H7 (cell line): ENCODE measurements around the gene AKAP13. TPM values are rescaled to one million over a fixed set of nuclear protein-coding genes. Genes with fewer than 3 reads are reported as not detected.

Experiments
- DNase-seq: peaks from one replicate; pipeline ENCODE4 v3.0.0; 2012
- H3K27me3 ChIP-seq: 2 replicates; pipeline ENCODE4 v1.6.0; 2011; ENCODE audit warnings: mild to moderate bottlenecking, low read length; ENCODE audit not compliant: control insufficient read depth, insufficient read depth
- H3K36me3 ChIP-seq: replicated peaks from 2 replicates; pipeline ENCODE4 v1.5.1; 2011; ENCODE audit warnings: low read length; ENCODE audit not compliant: control insufficient read depth, insufficient read depth
- H3K4me3 ChIP-seq: 2 replicates; pipeline ENCODE4 v1.5.1; 2011; ENCODE audit warnings: low read depth, mild to moderate bottlenecking, control low read depth, low read length, moderate library complexity; ENCODE audit not compliant: insufficient read depth
- total RNA-seq: library from RNA; depleted of rRNA; stranded (reverse); fragments of >200 nt; shearing (Covaris generic); gene quantifications from 2 replicates; pipeline ENCODE4 v1.2.3, GENCODE V29; 2014

Gene AKAP13
- total RNA-seq, 1 experiment from 2014 or later = 26.2 TPM

- DNase-seq = no peak
- Histone ChIP-seq H3K36me3 (no peaks in the 10 kb centered on the region; the same call in 1 of the 2 replicates), H3K4me3 (no peak overlapping the region), H3K27me3 (no peaks in the 10 kb centered on the region)
These were observed 328.1 kb downstream of the AKAP13 start for GRCh38 chr15:85708402-85708941.

DNA sequence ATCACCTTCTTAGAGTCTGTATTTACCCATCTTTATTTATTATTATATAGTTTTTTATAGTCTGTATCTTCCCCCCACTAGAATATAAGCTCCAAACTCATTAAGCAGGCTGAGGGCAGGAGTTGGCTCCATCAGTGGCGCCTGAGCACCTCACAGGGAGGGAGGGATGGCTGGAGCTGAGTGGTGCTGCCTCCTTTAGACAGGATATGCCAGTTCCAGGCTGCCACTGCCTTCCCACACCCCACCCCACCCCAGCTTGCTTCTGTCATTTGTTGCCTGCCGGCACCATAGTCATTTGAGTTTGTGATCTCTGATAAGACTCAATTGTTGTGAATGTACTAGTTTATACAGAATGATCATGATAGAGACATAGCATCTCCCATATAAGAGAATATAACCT lies 328.8 kb downstream of the AKAP13 start:
- H3K4me3 ChIP-seq = no peak overlapping the region
- no peak for DNase-seq
- no peaks in the 10 kb centered on the region for H3K27me3 ChIP-seq
- no peaks in the 10 kb centered on the region; the same call in 1 of the 2 replicates for H3K36me3 ChIP-seq

DNA sequence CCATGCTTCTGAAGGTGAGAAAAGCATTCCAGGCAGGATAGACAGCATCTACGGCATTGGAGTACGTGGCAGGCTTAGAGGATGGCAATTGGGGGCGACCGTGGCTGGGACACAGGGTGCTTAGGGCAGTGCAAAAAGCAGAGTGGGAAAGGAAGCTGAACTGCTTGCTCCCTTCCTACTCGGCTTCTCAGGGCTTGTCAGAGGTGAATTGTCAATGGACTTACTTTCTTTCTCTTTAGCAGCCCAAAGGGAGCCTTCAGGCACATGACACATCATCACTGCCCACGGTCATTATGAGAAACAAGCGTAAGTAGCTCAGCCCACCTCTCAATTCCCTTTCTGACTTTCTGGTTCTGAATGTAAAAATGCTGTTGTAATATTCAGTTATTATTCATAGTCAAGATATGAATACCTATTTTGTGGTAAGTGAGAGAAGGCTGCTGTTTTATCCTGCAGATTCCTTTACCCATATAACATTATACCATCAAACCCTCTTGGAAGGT lies 330.0 kb downstream of the AKAP13 start:
- no peaks in the 10 kb centered on the region for H3K27me3 ChIP-seq
- DNase-seq = no peak
- no peak overlapping the region for H3K4me3 ChIP-seq
- H3K36me3 ChIP-seq = no peaks in the 10 kb centered on the region; the same call in 1 of the 2 replicates

DNA sequence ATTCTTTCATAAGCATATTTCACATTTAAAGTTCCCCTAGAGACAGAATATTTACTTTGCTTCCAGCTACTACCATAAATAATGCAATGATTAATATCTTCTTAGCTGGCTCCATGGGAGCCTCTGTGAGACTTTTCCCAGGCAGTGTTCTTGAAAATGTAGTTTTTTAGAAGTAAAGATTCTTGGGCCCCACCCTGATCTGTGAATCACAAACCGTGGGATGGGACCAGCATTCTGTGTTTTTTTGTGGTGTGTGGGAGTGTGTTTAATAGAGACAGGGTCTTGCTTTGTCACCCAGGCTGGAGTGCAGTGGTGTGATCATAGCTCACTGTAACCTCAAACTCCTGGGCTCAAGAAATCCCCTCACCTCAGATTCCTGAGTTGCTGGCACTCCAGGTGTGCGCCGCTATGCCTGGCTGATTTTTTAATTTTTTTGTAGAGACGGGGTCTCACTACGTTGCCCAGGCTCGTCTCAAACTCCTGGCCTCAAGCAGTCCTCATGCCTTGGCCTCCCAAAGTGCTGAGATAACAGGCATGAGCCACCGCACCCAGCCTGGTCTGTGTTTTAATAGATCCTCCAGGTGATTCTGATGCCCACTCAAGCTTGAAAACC lies 331.3 kb downstream of the AKAP13 start:
- DNase-seq = no peak
- no peaks in the 10 kb centered on the region for H3K27me3 ChIP-seq
- H3K36me3 ChIP-seq = peaks cover 1% of the 10 kb centered on the region
- H3K4me3 ChIP-seq = no peak overlapping the region

DNA sequence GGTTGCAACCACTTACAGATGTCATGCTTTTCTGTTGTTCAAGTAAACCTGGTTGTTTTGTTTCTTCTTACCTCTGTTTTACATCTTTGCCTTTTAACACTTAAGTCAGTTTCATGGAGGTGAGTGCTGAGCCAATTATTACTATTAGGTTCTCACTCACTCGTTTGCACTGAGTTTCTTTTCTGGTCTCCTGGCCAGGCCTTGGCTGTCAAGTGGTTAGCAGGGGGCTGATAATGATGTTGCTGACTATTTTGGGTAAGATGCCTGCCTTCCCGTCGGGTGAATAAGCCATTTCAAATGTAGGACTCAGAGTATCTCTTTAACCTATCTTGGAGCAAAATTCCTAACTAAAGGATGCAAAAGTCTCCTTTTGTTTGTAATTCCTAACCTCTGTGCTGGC lies 335.9 kb downstream of the AKAP13 start:
- H3K4me3 ChIP-seq = no peak overlapping the region
- peaks cover 7% of the 10 kb centered on the region for H3K36me3 ChIP-seq
- DNase-seq = no peak
- H3K27me3 ChIP-seq = no peaks in the 10 kb centered on the region

DNA sequence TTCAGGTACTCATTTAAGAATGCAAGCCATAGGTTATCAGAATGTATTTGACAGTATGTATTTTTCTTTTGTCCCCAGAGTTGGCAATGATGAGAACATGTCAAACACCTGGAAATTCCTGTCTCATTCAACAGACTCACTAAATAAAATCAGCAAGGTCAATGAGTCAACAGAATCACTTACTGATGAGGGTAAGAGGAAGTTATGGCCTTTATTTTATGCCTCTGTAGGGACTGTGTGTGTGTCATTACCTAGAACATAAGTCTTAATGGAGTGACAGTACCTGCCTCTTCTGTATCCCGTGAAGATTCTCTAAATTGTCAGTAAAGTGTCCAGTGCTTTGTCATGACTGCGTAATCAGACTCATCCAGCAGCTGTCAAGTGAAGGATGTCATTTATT lies 336.8 kb downstream of the AKAP13 start:
- H3K4me3 ChIP-seq = no peak overlapping the region
- no peak for DNase-seq
- H3K36me3 ChIP-seq = peaks cover 10% of the 10 kb centered on the region
- no peaks in the 10 kb centered on the region for H3K27me3 ChIP-seq

DNA sequence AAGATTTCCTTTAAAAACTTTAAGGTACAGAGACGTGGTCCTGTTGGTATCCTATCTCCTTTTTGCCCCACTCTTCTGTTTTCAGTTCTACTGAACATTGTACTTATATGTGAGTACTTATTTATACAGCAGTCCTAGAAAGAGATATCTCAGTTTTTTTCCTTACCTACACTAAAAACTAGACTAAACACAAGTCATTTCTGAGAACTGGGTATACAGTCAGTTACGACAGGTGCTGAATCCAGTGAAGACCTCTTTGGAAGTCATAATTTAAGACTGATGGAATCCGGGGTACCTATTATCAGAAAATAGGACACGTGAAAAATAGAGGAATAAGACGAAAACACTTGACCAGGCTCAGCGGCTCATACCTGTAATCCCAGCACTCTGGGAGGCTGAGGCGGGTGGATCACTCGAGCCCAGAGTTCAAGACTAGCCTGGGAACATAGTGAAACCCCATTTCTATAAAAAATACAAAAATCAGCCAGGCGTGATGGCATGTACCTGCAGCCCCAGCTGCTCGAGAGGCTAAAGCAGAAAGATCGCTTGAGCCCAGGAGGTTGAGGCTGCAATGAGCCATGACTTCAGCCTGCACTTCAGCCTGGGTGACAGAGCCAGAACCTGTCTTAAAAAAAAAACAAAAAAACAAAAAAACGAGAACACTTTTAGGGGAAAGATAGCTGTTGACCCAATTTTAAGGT lies 338.0 kb downstream of the AKAP13 start:
- Histone ChIP-seq H3K27me3 (no peaks in the 10 kb centered on the region), H3K36me3 (peaks cover 15% of the 10 kb centered on the region), H3K4me3 (no peak overlapping the region)

GRCh38 chr15:85718981-85719380 lies 338.6 kb downstream of the AKAP13 start:
- H3K36me3 ChIP-seq = peaks cover 16% of the 10 kb centered on the region
- no peaks in the 10 kb centered on the region for H3K27me3 ChIP-seq
- H3K4me3 ChIP-seq = no peak overlapping the region
- DNase-seq = no peak

More for the DNA sequence above, 338.0 kb downstream of the AKAP13 start:
- DNase-seq = no peak

- Histone ChIP-seq H3K4me3 (no peak overlapping the region), H3K27me3 (no peaks in the 10 kb centered on the region), H3K36me3 (peaks cover 13% of the 10 kb centered on the region)
- no peak for DNase-seq
These were observed 342.2 kb downstream of the AKAP13 start for GRCh38 chr15:85722374-85723152.

GRCh38 chr15:85723960-85724945 lies 343.9 kb downstream of the AKAP13 start:
- H3K27me3 ChIP-seq = no peaks in the 10 kb centered on the region
- peaks cover 11% of the 10 kb centered on the region for H3K36me3 ChIP-seq
- no peak for DNase-seq
- no peak overlapping the region for H3K4me3 ChIP-seq

DNA sequence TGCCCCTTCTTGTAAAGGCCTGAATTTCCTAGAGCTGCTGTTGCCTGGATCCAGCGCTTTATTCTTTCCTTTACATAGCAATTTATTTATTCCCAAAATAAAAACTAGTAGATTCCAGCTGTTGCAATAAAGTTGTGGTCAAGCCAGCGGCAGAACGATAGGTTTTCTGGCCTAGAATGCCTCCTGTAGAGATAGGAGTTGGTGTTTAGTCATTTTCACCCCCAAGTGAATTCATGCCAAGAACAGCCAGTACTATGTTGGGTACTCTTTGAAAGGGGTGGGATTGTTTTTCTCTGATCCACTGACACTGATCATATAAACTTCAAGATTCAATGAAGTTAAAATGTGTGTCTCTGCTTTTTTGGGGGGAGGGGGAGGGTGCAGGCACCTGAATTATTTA lies 344.6 kb downstream of the AKAP13 start:
- DNase-seq = no peak
- H3K4me3 ChIP-seq = no peak overlapping the region
- no peaks in the 10 kb centered on the region for H3K27me3 ChIP-seq
- peaks cover 11% of the 10 kb centered on the region for H3K36me3 ChIP-seq

GRCh38 chr15:85725564-85725963 lies 345.2 kb downstream of the AKAP13 start:
- no peaks in the 10 kb centered on the region for H3K27me3 ChIP-seq
- no peak for DNase-seq
- H3K36me3 ChIP-seq = peaks cover 13% of the 10 kb centered on the region
- no peak overlapping the region for H3K4me3 ChIP-seq

DNA sequence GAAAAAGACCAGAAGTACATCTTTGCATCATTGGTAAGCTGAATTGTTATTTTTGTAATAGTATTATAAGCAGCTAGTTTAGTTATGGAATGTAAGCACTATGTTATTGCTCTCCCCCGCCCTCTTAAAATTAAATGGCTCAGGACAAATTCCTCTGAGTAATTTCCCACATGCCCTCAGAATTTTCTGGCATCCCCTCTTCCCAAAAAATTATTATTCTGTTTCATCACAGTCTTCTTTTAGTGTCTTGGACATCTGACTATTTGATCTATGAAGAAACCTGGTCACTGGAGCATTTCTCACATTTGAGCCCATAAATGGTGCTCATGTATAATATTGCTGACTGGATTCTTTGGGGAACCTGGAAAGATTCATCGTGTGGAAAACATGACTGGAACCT lies 346.1 kb downstream of the AKAP13 start:
- no peaks in the 10 kb centered on the region for H3K27me3 ChIP-seq
- H3K36me3 ChIP-seq = peaks cover 13% of the 10 kb centered on the region
- H3K4me3 ChIP-seq = no peak overlapping the region
- DNase-seq = no peak

DNA sequence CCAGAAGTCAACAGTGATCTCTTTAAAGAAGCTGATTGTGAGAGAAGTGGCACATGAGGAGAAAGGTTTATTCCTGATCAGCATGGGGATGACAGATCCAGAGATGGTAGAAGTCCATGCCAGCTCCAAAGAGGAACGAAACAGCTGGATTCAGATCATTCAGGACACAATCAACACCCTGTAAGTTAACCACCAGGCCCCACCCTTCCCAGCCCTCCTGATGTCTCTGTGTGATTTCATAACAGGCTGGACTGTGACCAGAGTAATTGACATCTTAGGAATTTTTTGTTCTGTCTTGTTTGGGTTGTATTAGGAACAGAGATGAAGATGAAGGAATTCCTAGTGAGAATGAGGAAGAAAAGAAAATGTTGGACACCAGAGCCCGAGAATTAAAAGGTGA lies 346.7 kb downstream of the AKAP13 start:
- no peak overlapping the region for H3K4me3 ChIP-seq
- peaks cover 12% of the 10 kb centered on the region for H3K36me3 ChIP-seq
- no peak for DNase-seq
- no peaks in the 10 kb centered on the region for H3K27me3 ChIP-seq
